Vagina (tissue), 2 donors: Measurements from ENCODE around the gene EFCAB11. TPM values are rescaled to one million over a fixed set of nuclear protein-coding genes. Genes with fewer than 3 reads are reported as not detected.

Experiments
- DNase-seq, 2 donors: peaks; one replicate each; pipeline ENCODE4 v3.0.0-alpha.2; 2017; ENCODE audit errors: extremely low spot score in 2 of 2
- H3K27ac ChIP-seq: fragments of 200-600 bp; sonication (generic); one replicate; pipeline ENCODE4 v1.5.1; 2019
- H3K27me3 ChIP-seq: fragments of 200-600 bp; sonication (generic); one replicate; pipeline ENCODE4 v1.5.1; 2019
- H3K36me3 ChIP-seq, 2 donors: fragments of 200-600 bp; sonication (generic); one replicate each; pipeline ENCODE4 v1.5.1; 2017 to 2019
- H3K4me1 ChIP-seq: fragments of 200-600 bp; sonication (generic); one replicate; pipeline ENCODE4 v1.5.1; 2019
- H3K4me3 ChIP-seq, 2 donors: fragments of 200-600 bp; sonication (generic); 1 replicate in 1 of 2; 2 replicates in 1 of 2; pipeline ENCODE4 v1.5.1; 2016 to 2019
- H3K9me3 ChIP-seq: fragments of 200-600 bp; sonication (generic); one replicate; pipeline ENCODE4 v1.5.1; 2019
- POLR2A ChIP-seq, 2 donors: fragments of 450-650 bp; IDR thresholded peaks; one replicate each; pipeline ENCODE4 v1.6.1; 2017; ENCODE audit warnings: antibody characterized with exemption in 2 of 2, mild to moderate bottlenecking in 2 of 2, moderate library complexity in 2 of 2
- POLR2AphosphoS5 ChIP-seq, 2 donors: sonication (generic); formaldehyde crosslinking; IDR thresholded peaks; one replicate each; pipeline ENCODE4 v1.9.0; 2017; ENCODE audit warnings: antibody characterized with exemption in 2 of 2, mild to moderate bottlenecking in 2 of 2, low read depth in 1 of 2; ENCODE audit not compliant: insufficient read depth in 1 of 2
- intact Hi-C: fragments of 100-400 bp; cut with DNase I; formaldehyde crosslinking; loops from one replicate; pipeline ENCODE4 v1.15.1; 2023
- total RNA-seq: library from RNA; depleted of rRNA; stranded (reverse); fragments of >200 nt; gene quantifications from one replicate; pipeline ENCODE4 v1.2.3, GENCODE V29; 2016
- TF ChIP-seq, protein P1 (sequence below), 3 experiments: fragments of 450-650 bp in 2 of 3; fragments of 200-600 bp in 1 of 3; sonication (generic) in 1 of 3; IDR thresholded peaks; one replicate each; pipeline ENCODE4 v1.5.1; 2017 to 2019; ENCODE audit warnings: antibody characterized with exemption in 3 of 3, mild to moderate bottlenecking in 2 of 3, moderate library complexity in 2 of 3

The EFCAB11 gene
- total RNA-seq, 1 donor from 2014 or later = 9.6 TPM

GRCh38 chr14:89915114-89915878 is 39.2 kb downstream of the EFCAB11 start:
- Histone ChIP-seq H3K36me3 (no peaks in the 10 kb centered on the region), H3K27me3 (no peaks in the 10 kb centered on the region), H3K4me1 (no peaks in the 10 kb centered on the region), H3K4me3 (no peak overlapping the region), H3K27ac (no peak overlapping the region), H3K9me3 (no peaks in the 10 kb centered on the region)
- TF ChIP-seq POLR2AphosphoS5 (IDR thresholded peaks at IDR 0.05; ENCODE audit: insufficient read depth in 1 of 2, low read depth in 1 of 2) = peak in 1 of 2 donors; percentile 27
- TF ChIP-seq POLR2A (IDR thresholded peaks at IDR 0.05) = no peak
- TF ChIP-seq, protein P1, sequence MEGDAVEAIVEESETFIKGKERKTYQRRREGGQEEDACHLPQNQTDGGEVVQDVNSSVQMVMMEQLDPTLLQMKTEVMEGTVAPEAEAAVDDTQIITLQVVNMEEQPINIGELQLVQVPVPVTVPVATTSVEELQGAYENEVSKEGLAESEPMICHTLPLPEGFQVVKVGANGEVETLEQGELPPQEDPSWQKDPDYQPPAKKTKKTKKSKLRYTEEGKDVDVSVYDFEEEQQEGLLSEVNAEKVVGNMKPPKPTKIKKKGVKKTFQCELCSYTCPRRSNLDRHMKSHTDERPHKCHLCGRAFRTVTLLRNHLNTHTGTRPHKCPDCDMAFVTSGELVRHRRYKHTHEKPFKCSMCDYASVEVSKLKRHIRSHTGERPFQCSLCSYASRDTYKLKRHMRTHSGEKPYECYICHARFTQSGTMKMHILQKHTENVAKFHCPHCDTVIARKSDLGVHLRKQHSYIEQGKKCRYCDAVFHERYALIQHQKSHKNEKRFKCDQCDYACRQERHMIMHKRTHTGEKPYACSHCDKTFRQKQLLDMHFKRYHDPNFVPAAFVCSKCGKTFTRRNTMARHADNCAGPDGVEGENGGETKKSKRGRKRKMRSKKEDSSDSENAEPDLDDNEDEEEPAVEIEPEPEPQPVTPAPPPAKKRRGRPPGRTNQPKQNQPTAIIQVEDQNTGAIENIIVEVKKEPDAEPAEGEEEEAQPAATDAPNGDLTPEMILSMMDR (IDR thresholded peaks at IDR 0.05) = peak; percentile 84 to 92 (median 88)
- no peak for DNase-seq
- intact Hi-C loops = no loop called here

GRCh38 chr14:89912667-89913211 is 41.8 kb downstream of the EFCAB11 start:
- DNase-seq = no peak
- no peaks in the 10 kb centered on the region for H3K36me3 ChIP-seq
- H3K4me3 ChIP-seq = no peak overlapping the region
- no peak for TF ChIP-seq POLR2A (IDR thresholded peaks at IDR 0.05)
- no peak for TF ChIP-seq POLR2AphosphoS5 (IDR thresholded peaks at IDR 0.05; ENCODE audit: insufficient read depth in 1 of 2, low read depth in 1 of 2)
- TF ChIP-seq, protein P1 (IDR thresholded peaks at IDR 0.05) = no peak
- H3K4me1 ChIP-seq = no peaks in the 10 kb centered on the region
- H3K27ac ChIP-seq = no peak overlapping the region
- H3K27me3 ChIP-seq = no peaks in the 10 kb centered on the region
- no peaks in the 10 kb centered on the region for H3K9me3 ChIP-seq
- intact Hi-C loops = loop anchor here (5.0 kb wide), 1 partner anchor 870 kb away; no protein-coding TSS in a partner anchor

- H3K9me3 ChIP-seq = no peaks in the 10 kb centered on the region
- H3K27ac ChIP-seq = no peak overlapping the region
- no peak overlapping the region for H3K4me3 ChIP-seq
- H3K36me3 ChIP-seq = no peaks in the 10 kb centered on the region
- H3K27me3 ChIP-seq = no peaks in the 10 kb centered on the region
- no peaks in the 10 kb centered on the region for H3K4me1 ChIP-seq
- intact Hi-C loops = loop anchor here (5.0 kb wide), 1 partner anchor 870 kb away; no protein-coding TSS in a partner anchor
- no peak for DNase-seq
- TF ChIP-seq POLR2A (IDR thresholded peaks at IDR 0.05) = no peak
- no peak for TF ChIP-seq POLR2AphosphoS5 (IDR thresholded peaks at IDR 0.05; ENCODE audit: insufficient read depth in 1 of 2, low read depth in 1 of 2)
- TF ChIP-seq, protein P1 (IDR thresholded peaks at IDR 0.05) = no peak
Measured at GRCh38 chr14:89912221-89912620, 42.3 kb downstream of the EFCAB11 start.

GRCh38 chr14:89911010-89911919 is 43.3 kb downstream of the EFCAB11 start:
- intact Hi-C loops = loop anchor here (5.0 kb wide), 1 partner anchor 869 kb away; no protein-coding TSS in a partner anchor
- no peak for TF ChIP-seq POLR2A (IDR thresholded peaks at IDR 0.05)
- TF ChIP-seq, protein P1 (IDR thresholded peaks at IDR 0.05) = no peak
- TF ChIP-seq POLR2AphosphoS5 (IDR thresholded peaks at IDR 0.05; ENCODE audit: insufficient read depth in 1 of 2, low read depth in 1 of 2) = no peak
- no peaks in the 10 kb centered on the region for H3K27me3 ChIP-seq
- H3K9me3 ChIP-seq = no peaks in the 10 kb centered on the region
- H3K27ac ChIP-seq = no peak overlapping the region
- DNase-seq = no peak
- H3K36me3 ChIP-seq = no peaks in the 10 kb centered on the region
- H3K4me3 ChIP-seq = no peak overlapping the region
- no peaks in the 10 kb centered on the region for H3K4me1 ChIP-seq
